ENCODE measurements around the gene SLC13A5.

SLC13A5 gene

DNA sequence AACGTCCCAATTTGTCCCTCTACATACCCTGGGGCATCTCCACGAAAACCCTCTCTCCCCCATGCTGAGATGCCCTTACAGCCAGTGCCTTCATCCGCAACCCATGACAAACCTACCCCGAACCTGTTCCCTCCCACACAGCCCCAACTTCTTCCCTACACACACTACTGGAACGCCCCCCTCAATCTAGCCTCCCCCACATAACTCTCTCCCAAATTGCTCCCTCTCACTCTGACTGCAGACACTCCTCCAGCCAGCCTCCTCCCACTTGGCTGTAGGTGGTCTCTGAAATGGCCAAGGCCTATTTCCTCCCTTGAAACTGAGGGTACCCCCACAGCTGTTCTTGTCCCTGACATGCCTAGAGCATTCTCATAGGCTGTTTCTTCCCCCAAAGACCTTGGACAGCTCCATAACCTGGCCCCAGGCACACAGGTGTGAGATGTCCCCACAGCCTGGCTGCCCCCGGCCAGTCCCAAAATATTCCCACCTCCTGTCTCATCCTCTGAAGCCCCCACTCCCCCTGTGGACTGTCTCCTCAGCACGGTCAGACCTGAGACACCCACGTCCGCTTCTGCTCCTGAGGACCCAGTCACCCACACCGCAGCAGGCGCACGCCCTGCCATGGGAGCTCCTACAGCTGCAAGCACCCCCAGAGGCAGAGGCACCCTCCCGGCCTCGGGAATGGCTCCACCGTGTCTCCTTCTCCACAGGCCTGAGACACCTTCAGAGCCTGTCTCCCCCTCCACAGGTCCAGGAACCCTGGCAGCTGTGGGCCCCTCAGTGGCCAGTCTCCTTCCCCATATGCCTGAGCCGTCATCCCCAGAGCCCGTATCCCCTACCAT is 76.3 kb downstream of the SLC13A5 start:
- no peak for DNase-seq

DNA sequence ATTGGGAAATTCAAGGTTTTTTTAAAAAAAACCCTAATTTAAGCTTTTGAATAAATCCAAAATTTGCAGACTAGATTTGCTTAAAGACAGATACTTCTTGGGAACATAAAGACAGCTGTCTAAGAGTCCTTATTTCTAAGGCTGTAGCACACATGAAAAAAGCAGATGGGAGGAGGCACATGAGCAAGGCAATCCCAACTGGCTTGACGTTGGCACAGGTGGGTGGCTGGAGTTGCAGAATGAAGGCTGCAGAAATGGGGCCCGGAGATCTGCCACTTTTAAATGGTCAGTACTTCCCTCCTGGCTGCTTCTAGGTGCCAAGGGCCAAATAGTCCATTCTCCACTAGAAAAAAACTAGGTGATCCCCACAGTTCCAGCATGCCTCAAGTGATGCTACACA is 77.1 kb downstream of the SLC13A5 start:
- DNase-seq, result no peak
